Stimulated activated CD8-positive, alpha-beta memory T cell treated with anti-CD3 and anti-CD28 coated beads, Interleukin-7, amount 100 ng/mL, for 48 hours (primary cell): Measurements from ENCODE around the gene PSME3IP1.

Experiments
- DNase-seq, 2 donors: peaks; one replicate each; pipeline ENCODE4 v3.0.0-alpha.2; 2020; ENCODE audit warnings: low read depth in 1 of 2; ENCODE audit errors: extremely low read depth in 1 of 2

PSME3IP1 gene

DNA sequence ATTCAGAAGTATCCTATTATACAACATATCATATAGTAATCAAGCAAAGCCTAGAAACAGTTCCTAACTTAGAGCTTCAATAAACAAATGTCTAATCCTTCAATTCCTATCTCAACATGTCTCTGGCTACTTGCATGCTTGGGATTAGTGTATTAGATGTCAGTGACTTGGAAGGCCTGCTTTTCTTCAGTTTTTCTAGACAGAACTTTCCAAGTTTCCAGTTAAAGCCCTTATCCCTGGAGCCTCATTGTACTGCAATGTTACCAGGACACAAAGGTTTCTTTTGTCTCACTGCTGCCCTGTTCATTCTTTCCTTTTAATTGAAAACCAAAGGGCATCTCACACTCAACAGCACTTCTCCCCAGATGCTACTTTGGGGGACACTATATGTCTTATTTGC is 16.5 kb downstream of the PSME3IP1 start:
- no peak for DNase-seq

DNA sequence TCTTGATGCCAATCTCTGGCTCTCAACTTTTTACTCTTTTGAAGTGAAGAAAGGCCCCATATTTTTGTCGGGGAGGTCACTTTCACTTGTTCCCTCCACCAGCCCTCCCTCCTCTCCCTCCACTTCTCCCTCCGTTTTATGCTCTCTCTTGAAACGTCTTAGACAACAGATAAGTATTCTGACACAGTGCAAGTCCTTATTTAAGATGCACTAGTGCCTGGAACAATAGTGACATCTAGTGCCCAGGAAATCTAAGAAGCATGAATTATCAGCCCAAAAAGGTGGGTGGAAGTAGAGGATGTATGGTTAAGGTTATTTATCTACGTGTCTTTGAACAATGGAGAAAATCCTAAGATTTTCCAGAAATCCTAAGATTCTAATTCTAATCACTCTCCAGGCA is 17.9 kb downstream of the PSME3IP1 start:
- no peak for DNase-seq

DNA sequence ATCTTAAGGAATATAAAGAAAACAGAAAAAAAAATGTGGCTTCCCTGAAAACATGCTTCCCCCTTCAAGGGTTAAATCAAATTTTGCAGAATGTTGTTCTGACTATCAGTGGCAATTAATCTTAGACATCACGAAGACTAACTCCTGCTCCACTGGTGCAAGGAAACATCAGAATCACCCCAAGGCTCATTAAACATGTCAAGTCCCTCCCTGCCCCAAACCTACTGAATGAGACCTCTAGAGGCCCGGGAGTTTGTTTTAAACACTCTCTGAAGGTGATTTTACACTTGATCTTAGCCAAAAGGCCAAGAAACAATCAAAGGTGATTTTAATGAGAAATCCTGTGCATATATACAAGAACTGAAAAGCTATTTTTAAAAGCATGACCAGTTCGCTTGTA is 18.3 kb downstream of the PSME3IP1 start:
- DNase-seq = no peak

DNA sequence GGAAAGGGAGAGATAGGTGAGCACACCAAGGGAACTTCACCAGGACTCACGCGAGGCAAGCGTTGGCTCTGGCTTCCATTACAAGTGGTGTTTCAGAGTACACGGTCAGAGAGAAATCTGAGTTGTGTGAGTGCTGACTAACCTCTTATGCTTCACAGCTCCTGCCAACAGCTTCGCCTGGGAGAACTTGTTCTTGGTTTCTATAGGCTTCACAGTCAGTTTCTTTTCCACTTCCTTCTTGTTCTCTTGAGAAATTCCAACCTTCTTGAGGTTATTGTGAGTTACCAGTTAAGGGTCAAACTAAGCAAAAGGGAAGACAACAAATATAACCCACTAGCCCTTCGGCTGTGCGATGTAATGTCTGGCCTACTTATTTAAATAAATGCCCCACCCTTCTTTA is 18.9 kb downstream of the PSME3IP1 start:
- no peak for DNase-seq

DNA sequence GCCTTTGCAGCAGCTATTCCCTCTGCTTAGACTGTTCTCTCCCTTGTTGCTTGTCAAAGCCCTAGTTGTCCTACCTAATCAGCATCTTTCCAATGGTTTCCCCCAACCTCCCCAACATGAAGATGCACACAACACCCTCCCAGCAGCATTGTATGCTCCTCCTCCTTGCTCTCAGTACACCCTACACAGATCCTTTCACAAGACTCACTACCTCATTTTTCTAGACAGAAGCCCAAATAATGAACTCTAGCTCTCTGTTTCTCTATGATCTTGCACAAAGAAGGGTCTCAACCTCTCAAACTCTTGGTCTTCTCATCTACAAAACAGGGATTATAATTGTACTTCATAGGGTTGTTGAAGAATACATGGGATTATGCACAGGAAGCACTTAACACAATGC is 19.4 kb downstream of the PSME3IP1 start:
- no peak for DNase-seq

DNA sequence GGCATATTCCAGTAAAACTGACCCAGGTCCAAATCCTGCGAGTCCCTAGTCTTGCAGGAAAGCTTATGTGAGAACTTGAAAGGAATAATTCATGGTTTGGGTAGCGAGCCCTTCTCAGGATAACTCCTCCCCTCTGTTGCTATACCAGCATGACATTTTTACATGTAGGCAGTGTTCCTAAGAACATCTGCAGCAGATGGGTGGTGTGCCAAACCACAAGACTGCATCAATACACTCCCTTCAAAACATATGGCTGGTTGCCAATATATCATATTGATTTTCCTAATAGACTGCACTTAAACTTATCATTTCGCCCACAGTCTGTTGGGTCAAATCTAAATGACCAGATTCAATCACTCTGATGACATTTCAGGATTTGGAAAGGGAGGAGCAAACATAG is 19.9 kb downstream of the PSME3IP1 start:
- no peak for DNase-seq

DNA sequence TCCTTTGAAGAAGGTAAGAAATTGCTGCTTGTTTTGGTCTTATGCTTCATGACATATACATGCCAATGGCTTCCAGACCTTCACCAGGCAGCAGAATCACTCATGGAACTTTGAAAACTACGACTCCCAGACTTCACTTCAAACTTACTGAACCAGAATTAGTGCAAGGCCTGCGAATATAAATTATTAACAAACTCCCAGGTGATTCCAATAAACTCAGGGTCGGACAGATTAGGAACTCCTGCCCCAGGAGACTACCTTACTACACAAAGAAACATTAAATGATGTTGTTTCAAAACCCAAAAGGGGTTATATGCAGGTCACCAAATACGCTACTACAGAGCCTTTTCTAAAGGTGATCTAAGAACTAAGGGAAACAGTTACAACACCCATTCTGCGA is 20.4 kb downstream of the PSME3IP1 start:
- no peak for DNase-seq

DNA sequence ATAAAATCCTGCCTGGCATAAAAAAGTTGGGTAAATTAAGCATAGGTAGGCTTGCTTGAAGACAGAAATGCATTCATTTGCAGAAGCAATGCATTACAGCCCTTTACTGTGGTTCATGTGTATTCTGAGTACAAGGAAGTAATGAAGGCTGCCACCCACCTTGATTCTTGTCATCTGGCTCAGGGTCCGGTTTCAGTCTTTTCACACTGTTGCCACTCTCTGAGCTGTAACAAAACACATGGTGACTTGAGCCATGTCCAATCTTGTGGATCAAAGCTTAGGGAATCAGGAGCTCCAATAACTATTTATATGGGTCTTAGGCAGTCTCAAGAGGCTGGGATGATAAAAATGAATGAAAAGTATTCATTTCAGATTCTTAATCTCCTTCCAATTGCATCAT is 22.0 kb downstream of the PSME3IP1 start:
- no peak for DNase-seq

DNA sequence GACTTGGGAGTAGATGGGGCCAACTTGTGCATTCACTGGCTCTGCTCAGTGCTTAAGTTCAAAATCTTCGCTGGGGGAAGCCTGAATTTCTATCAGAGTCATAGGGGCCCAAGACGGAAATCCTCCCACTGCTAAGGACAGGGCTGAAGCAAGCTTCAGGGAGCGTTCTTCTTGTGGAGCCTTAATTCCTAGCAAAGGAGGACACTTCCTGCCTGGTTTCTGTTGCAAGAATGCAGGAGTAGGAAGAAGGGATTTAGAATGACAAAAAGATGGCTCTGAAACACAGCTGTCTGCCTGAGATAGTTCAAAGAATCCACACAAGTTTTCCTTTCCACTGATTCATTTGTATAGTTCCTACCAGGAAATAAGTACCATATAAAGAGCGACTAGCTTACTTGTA is 26.4 kb downstream of the PSME3IP1 start:
- no peak for DNase-seq

DNA sequence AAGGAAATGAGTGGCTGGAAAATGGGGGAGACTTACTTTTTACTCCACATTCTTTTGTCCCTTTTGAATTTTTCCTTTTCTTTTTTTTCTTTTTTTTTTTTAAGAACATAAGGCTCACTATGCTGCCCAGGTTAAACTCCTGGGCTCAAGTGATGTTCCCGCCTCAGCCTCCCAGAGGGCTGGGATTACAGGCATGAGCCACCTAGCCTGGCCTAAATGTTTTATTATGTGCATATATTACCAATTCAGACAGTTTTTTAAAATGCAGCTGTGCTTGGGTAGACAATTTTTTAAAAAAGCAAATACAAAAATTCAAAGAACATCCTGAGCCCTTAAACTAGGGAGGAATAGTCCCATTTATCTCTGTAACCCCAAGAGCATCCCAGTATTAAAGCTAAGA is 28.3 kb downstream of the PSME3IP1 start:
- DNase-seq = no peak

DNA sequence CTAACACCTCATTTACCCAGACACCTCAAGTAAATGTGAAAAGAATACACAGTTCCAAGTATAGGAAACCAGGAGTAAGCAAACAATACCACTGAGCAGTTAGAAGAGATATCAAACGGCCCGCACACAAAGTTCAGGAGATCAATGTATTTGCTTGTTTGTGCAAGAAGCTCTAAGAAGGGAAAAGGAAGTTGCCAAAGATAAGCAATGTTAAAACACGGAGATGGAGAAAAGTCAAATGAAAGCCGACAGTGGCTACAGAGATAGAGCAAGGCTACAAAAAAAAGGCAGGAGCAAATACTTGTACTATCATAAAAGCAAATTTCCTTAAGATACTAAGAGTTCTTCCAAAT is 29.5 kb downstream of the PSME3IP1 start:
- DNase-seq = no peak

DNA sequence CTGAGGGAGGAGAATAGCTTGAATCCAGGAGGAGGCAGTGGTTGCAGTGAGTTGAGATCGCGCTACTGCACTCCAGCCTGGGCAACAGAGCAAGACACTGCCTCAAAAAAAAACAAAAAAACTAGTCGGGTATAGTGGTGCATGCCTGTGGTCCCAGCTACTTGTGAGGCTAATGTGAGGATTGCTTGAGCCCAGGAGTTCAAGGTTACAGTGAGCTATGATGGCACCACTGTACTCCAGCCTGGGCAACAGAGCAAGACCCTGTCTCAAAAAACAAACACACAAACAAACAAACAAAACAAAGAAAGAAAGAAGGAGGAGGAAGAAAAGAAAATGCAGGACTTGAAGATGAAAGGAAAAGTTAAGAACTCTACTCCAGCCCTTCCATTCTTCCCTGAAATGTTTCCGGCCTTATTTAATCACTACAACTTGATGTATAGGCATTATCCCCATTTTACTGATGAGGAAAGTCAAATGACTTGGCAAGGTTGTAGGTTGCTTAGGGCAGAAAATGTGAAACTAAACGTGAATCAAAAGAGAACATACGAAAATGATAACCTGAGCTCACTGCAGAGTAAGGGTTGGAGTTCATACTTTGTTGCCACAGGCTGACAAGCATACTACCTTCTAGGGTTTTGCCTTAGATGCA is 30.0 kb downstream of the PSME3IP1 start:
- DNase-seq = no peak

DNA sequence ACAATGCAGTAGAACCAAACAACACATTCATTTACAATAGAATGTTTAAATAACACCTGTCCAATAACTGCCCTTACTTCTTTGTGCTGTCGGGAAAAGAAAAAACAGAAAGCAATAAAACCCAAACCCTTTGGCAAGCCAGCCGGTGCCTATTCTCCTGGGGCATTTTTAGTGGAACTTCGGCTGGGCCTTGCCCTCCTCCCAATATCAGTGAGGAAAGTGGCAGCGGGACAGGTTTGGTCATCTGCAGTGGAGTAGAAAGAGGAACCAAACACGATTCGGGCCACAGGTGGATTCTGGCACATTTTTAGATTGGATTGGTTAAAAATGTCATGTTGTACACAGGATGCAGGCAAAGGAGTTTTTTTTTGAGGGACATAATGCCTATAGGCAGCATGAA is 32.0 kb downstream of the PSME3IP1 start:
- no peak for DNase-seq

DNA sequence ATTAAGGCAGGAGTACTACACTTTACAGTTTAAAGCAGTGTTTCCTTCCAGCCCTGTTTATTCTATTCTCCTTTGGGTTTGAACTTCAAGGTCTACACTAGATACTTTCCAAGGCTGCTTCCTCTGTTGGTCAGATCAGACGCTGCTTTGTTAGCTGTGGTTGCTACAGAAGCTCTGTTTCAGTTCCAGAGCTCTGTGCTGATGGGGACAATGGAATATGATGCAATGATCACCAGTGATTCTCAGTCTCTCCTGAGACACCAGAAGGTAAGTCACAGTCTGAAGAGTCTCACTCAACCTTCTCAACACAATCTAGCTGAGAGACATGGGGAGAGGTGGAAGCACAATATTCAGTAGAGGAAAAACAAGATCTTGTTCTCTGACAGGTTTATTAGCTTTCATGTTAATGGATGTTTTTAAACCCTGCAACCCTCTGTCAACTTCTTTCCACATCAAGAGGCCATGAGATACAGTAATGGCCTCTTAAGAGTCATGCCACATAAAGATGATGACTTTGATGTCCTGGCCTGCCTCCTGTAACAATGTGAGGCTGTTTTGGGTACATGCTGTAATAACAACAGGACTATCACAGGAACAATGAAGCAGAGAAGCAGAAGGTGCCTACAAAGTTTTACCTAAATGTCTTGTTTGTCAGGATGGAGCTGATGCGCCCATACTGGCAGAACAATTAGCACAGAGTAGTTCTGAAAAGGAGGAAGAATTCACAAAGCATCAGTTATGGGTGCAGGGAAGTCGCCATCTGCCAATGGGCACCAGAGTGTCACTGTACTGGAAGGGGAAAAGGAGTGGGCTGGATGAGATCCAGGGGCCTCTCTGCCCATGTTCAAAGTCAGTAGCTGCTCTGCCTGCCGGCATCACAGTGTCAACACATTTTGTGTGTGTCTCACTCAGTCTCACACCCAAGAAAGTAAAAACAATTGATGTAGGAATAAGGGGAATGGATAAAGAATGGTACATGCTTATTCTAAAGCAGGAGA is 33.4 kb downstream of the PSME3IP1 start:
- DNase-seq = no peak

DNA sequence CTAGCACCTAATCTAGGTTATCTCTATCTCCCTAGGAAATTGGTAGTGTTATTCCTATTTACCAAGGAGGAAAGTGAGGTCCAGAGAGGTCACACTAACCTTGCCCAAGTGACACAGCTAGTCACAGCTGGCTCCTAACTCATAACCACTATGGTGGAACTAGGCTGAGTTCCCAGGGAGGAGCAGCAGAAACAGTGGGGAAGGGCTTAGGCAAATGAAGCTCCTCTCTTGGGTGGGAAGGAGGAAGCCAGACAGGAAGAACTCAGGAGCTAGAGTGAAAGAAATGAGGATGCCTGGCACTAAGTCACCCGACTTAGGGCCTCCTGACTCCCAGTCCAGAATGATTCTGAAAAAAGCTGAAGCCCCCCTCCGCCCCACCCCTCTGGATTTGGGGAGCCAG is 34.5 kb downstream of the PSME3IP1 start:
- no peak for DNase-seq

DNA sequence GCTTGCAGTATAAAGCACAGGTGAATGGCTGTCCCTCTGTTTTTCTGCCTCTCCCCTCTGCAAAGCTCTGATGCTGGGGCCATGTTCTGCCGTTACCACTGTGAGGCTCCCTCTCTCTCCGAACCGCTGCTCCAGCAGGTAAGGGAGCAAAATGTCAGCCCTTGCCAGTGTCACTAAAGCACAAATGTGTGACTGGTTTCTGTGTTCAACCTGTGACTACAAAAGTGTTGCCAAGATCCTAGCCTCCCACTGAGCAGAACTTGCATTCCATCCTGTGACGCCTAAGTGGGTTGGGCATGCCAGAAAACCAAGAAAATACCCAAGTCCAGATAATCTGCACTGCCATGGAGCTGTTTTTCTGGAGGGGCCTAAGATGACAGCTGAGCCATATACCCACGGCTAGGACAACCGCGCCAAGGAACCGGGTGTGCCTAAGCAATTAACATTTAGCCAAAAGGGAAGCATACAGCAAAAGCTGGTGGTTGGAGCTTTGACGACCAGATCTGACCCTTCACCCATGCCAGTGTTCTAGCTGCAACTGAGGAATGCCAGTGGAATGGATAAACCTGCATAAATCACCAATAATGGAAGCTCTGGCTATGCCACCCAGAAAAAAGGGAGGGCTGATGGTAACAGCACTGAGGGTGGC is 35.0 kb downstream of the PSME3IP1 start:
- no peak for DNase-seq

DNA sequence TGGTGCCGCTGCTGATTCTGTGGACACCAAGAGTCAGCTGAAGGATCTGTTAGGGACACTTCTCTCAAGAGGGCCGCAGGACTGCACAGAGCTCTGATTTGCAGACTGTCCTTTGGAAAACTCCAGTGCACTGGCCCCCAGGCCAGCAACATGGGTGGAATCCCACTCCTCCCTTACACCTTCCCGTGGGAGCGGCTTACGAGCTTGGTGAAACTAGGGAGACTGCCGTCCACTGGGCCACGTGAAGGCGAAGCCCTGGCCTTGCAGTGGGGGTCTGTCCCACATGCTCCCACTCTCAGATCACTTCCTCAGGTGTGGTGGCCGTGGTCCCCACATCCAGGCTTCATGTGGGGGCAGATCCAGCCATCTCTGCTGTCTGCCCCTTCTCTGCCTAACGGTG is 36.4 kb downstream of the PSME3IP1 start:
- DNase-seq = no peak

DNA sequence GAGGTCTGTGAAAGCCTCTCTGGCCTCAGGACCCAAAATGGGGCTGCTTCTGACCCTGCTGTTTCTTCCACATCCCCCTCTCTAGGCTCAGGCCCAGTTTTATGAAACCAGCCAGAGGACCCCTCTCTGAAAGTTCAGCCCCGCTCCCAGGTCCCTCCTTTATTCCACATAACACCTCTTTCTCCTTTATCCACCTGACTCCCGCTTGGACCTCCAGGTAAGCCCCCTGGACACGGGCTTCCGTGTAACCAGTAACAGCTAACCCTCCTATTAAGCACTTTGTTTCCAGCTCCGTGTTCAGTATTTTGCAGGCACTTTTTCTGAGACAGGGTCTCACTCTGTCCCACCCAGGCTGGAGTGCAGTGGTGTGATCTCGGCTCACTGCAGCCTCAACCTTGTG is 37.4 kb downstream of the PSME3IP1 start:
- DNase-seq = no peak

DNA sequence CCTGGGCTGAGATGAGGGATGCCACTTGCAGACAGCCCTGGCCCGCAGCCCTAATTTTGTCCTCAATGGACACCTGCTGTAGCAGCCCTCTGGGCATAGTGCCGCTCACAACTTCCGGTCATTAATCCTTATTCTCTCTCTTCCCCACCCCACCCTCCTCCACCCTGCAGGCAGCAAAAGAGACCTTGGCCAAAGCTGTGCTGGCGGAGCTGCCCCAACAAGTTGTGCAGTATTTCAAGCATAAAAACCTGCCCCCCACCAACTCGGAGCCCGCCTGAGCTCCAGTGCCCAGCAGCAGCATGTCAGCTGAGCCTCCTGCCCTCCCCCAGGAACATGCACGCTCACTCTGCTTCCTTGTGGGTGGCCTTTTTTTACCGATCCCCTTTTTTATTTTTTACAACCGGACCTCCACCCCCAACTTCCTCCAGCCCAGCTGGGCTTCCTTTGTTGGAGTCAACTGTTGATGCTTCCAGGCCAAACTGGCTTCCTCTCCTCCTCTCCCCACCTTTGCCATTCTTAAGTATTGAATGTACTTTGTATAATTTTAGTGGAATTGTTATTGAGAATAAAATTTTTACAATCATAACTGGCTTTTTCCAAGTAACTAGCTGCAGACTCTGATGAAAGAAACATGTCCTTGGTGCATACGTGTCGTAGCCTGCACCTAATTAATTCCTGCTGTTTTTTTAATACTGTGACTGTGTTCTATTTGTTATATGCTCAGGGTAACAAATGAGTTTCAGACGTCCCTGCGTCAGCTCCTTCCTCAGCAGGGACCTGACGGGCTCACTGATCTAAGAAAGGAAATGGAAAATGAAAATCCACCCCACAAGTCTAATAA is 38.2 kb downstream of the PSME3IP1 start:
- DNase-seq = no peak

DNA sequence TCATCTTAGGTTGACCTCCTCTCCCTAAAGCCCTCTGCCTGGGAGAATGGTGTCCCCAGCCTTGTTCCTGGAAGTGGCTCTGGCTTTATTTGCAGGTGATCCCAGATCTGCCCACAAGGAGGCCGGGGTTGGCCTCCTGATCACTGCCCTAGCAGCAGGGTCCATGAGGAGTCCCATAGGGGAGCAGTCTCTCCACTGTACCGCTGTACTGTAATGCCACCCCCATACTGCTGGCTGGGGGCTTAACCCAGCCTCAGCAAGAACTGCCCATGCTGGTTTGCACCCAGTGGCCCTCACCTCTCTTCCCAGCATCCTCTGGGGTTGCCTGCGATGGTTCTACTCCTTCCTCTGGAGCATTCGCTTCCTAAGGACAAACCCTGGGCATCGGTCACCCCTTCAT is 39.1 kb downstream of the PSME3IP1 start:
- no peak for DNase-seq

DNA sequence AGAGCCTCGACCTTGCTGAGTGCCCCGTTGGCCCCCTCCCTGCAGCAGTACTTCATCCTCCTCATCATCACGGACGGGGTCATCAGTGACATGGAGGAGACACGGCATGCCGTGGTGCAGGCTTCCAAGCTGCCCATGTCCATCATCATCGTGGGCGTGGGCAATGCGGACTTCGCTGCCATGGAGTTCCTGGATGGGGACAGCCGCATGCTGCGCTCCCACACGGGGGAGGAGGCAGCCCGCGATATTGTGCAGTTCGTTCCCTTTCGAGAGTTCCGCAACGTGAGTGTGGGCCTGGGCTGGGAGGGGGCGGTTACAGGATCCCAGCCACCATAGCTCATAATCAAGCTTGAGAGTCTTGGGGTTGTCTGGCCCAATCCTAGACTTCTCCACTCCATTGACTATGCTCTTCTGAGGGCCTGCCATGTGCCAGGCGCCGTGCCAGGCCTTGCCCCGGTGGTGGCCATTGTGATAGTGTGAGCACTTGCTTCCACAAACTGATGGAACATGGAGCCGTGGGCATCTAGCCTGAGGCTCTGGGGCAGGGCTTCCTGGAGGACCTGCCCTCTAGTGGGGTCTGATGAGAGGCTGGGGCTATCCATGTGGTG is 39.7 kb downstream of the PSME3IP1 start:
- DNase-seq = no peak
